HG03280 (cell line): ENCODE results near the gene KANK3.
A peak's percentile ranks its signal among the peaks of the same experiment; 100 is the strongest.
"Not testable (repeated sequence)": the region's sequence is repeated elsewhere in the genome, so short reads cannot be mapped to it uniquely, and the experiment has no call there.

Experiments used
- ATAC-seq: cut with Tn5 transposase; IDR thresholded peaks from one replicate; pipeline ENCODE4 v1.9.1; 2021; ENCODE audit warnings: mild to moderate bottlenecking, moderate library complexity; ENCODE audit not compliant: unreplicated experiment

The KANK3 gene

GRCh38 chr19:8342684-8343482 lies at the start of gene KANK3:
KANK3 (minus strand) TSS chr19:8343262; CDS start chr19:8337828, 5,434 bp downstream.
- ATAC-seq: peak; percentile 92

- no peak for ATAC-seq
Observed at GRCh38 chr19:8392017-8392591, 49.0 kb upstream of the KANK3 start.

- ATAC-seq: no peak
Observed at GRCh38 chr19:8391198-8392016, 48.3 kb upstream of the KANK3 start.

- peak; percentile 54 for ATAC-seq
Observed at GRCh38 chr19:8390617-8390981, 47.5 kb upstream of the KANK3 start.

- ATAC-seq: peak; percentile 86
Observed at GRCh38 chr19:8389891-8390616, 47.0 kb upstream of the KANK3 start, which contains the start of gene RAB11B. RAB11B (plus strand) TSS chr19:8390360; CDS start chr19:8390417, 57 bp downstream.

- no peak for ATAC-seq
Observed at GRCh38 chr19:8388612-8388958, 45.5 kb upstream of the KANK3 start.

- no peak for ATAC-seq
Observed at GRCh38 chr19:8387688-8388611, 44.9 kb upstream of the KANK3 start.

GRCh38 chr19:8386990-8387389 lies 43.9 kb upstream of the KANK3 start:
- ATAC-seq: no peak

- not testable (repeated sequence) for ATAC-seq
Observed at GRCh38 chr19:8386419-8386818, 43.4 kb upstream of the KANK3 start.

GRCh38 chr19:8385566-8385965 lies 42.5 kb upstream of the KANK3 start:
- ATAC-seq: not testable (repeated sequence)

GRCh38 chr19:8385103-8385502 lies 42.0 kb upstream of the KANK3 start:
- ATAC-seq: not testable (repeated sequence)

- ATAC-seq: not testable (repeated sequence)
Observed at GRCh38 chr19:8384569-8384968, 41.5 kb upstream of the KANK3 start.

GRCh38 chr19:8379156-8379891 lies 36.3 kb upstream of the KANK3 start:
- ATAC-seq: not testable (repeated sequence)

GRCh38 chr19:8377598-8377997 lies 34.5 kb upstream of the KANK3 start:
- ATAC-seq: no peak

GRCh38 chr19:8376373-8376974 lies 33.4 kb upstream of the KANK3 start:
- not testable (repeated sequence) for ATAC-seq

- not testable (repeated sequence) for ATAC-seq
Observed at GRCh38 chr19:8375766-8376165, 32.7 kb upstream of the KANK3 start.

GRCh38 chr19:8373867-8374813 lies 31.1 kb upstream of the KANK3 start:
- ATAC-seq: no peak
